H1 (cell line): ENCODE results near the gene OPCML. TPM values are rescaled to one million over a fixed set of nuclear protein-coding genes. Genes with fewer than 3 reads are reported as not detected.

ENCODE experiments used
- CTCF ChIA-PET: fragments of 300-600 bp; sonication (Branson Sonifier 250); formaldehyde crosslinking; loops from one replicate; lab custom pipeline; 2021; ENCODE audit not compliant: partially characterized antibody; lab: Charles Lee
- POLR2A ChIA-PET: fragments of 300-600 bp; sonication (Branson Sonifier 250); formaldehyde crosslinking; loops from one replicate; lab custom pipeline; 2021; ENCODE audit warnings: inconsistent platforms; ENCODE audit not compliant: partially characterized antibody; lab: Charles Lee
- DNase-seq, 2 experiments: peaks; one replicate each; pipeline versions ENCODE4 v3.0.0 to v3.0.0-alpha.2; 2010 to 2022; ENCODE audit warnings: low spot score in 2 of 2, low read depth in 1 of 2, mixed read lengths in 1 of 2
- FAIRE-seq: peaks from 2 replicates; lab custom pipeline; 2011; peaks lifted over from hg19 to GRCh38; lab: Jason Lieb, UNC
- H2AFZ ChIP-seq: 2 replicates; pipeline ENCODE4 v1.8.1; 2012; ENCODE audit warnings: low read length, inconsistent platforms
- H2AK5ac ChIP-seq: 2 replicates; pipeline ENCODE4 v1.6.1; 2013; ENCODE audit warnings: low read depth, low read length
- H2BK120ac ChIP-seq: replicated peaks from 2 replicates; pipeline ENCODE3; 2013; ENCODE audit warnings: low read depth, low read length, inconsistent platforms
- H2BK12ac ChIP-seq: 2 replicates; pipeline ENCODE4 v1.6.1; 2013; ENCODE audit warnings: low read depth, low read length
- H2BK15ac ChIP-seq: 2 replicates; pipeline ENCODE4 v1.6.1; 2013; ENCODE audit warnings: low read length
- H2BK20ac ChIP-seq: 2 replicates; pipeline ENCODE4 v1.6.1; 2013; ENCODE audit warnings: low read length
- H2BK5ac ChIP-seq: 2 replicates; pipeline ENCODE4 v1.6.1; 2013; ENCODE audit warnings: low read depth, low read length
- H3K14ac ChIP-seq: 2 replicates; pipeline ENCODE4 v1.6.1; 2013; ENCODE audit warnings: inconsistent platforms; ENCODE audit not compliant: insufficient read length
- H3K18ac ChIP-seq: 2 replicates; pipeline ENCODE4 v1.6.1; 2013; ENCODE audit warnings: low read length; ENCODE audit errors: extremely low read depth
- H3K23ac ChIP-seq: 2 replicates; pipeline ENCODE4 v1.6.1; 2013; ENCODE audit warnings: inconsistent platforms; ENCODE audit not compliant: insufficient read length
- H3K23me2 ChIP-seq: 2 replicates; pipeline ENCODE4 v1.6.1; 2013; ENCODE audit warnings: low read depth, low read length
- H3K27ac ChIP-seq: 2 replicates; pipeline ENCODE4 v1.6.1; 2011; ENCODE audit warnings: low read depth, low read length, inconsistent platforms
- H3K27me3 ChIP-seq, 4 experiments: replicated peaks in 1 of 4; 1 replicate in 1 of 4; 2 replicates in 3 of 4; pipeline versions ENCODE4 v1.6.1 to v1.8.1; 2011 to 2013; ENCODE audit warnings: low read length in 3 of 4, mild to moderate bottlenecking in 3 of 4, inconsistent platforms in 2 of 4, mixed read lengths in 2 of 4, moderate library complexity in 1 of 4; ENCODE audit not compliant: control insufficient read depth in 3 of 4, insufficient read depth in 3 of 4; ENCODE audit errors: extremely low read depth in 1 of 4
- H3K36me3 ChIP-seq, 4 experiments: 2 replicates each; pipeline versions ENCODE4 v1.6.1 to v1.8.1; 2011 to 2013; ENCODE audit warnings: mild to moderate bottlenecking in 4 of 4, low read length in 3 of 4, moderate library complexity in 2 of 4, control low read depth in 1 of 4, inconsistent platforms in 1 of 4; ENCODE audit not compliant: insufficient read depth in 4 of 4, control insufficient read depth in 2 of 4
- H3K4ac ChIP-seq: replicated peaks from 2 replicates; pipeline ENCODE3; 2013; ENCODE audit warnings: low read length, low read depth, mixed read lengths, inconsistent platforms; ENCODE audit not compliant: insufficient read length
- H3K4me1 ChIP-seq, 4 experiments: replicated peaks in 1 of 4; 1 replicate in 1 of 4; 2 replicates in 3 of 4; pipeline versions ENCODE4 v1.6.1 to v1.8.1; 2011 to 2013; ENCODE audit warnings: low read length in 3 of 4, inconsistent platforms in 2 of 4, mixed read lengths in 1 of 4; ENCODE audit not compliant: insufficient read depth in 4 of 4, control insufficient read depth in 3 of 4
- H3K4me2 ChIP-seq, 2 experiments: 2 replicates each; pipeline versions ENCODE4 v1.6.1 to v1.8.1; 2011 to 2013; ENCODE audit warnings: low read depth in 2 of 2, low read length in 2 of 2, control low read depth in 1 of 2, inconsistent platforms in 1 of 2, mild to moderate bottlenecking in 1 of 2; ENCODE audit not compliant: insufficient read depth in 1 of 2
- H3K4me3 ChIP-seq, 4 experiments: fragments of 200-600, 300-600 bp in 1 of 4; sonication (generic), shearing (Covaris generic), sonication (Bioruptor Twin) in 1 of 4; 2 replicates each; pipeline versions ENCODE4 v1.5.1 to v1.8.1; 2011 to 2016; ENCODE audit warnings: low read length in 4 of 4, low read depth in 3 of 4, control low read depth in 2 of 4, inconsistent platforms in 2 of 4, mild to moderate bottlenecking in 2 of 4, mixed read lengths in 1 of 4, moderate library complexity in 1 of 4; ENCODE audit not compliant: insufficient read depth in 2 of 4; ENCODE audit errors: extremely low read depth in 1 of 4
- H3K56ac ChIP-seq: replicated peaks from 2 replicates; pipeline ENCODE3; 2013; ENCODE audit warnings: low read depth, mild to moderate bottlenecking, mixed read lengths, low read length, inconsistent platforms; ENCODE audit not compliant: insufficient read length
- H3K79me1 ChIP-seq: 2 replicates; pipeline ENCODE4 v1.6.1; 2013; ENCODE audit warnings: low read depth, low read length, control low read depth
- H3K79me2 ChIP-seq, 2 experiments: 2 replicates each; pipeline versions ENCODE4 v1.6.1 to v1.8.1; 2012 to 2013; ENCODE audit warnings: low read length in 2 of 2, mild to moderate bottlenecking in 2 of 2, inconsistent platforms in 1 of 2; ENCODE audit not compliant: insufficient read depth in 2 of 2, control insufficient read depth in 1 of 2
- H3K9ac ChIP-seq, 4 experiments: replicated peaks in 1 of 4; 1 replicate in 1 of 4; 2 replicates in 3 of 4; pipeline versions ENCODE4 v1.6.1 to v1.8.1; 2011 to 2013; ENCODE audit warnings: low read depth in 3 of 4, low read length in 3 of 4, control low read depth in 2 of 4, mild to moderate bottlenecking in 2 of 4, moderate library complexity in 2 of 4, inconsistent platforms in 1 of 4; ENCODE audit errors: extremely low read depth in 1 of 4
- H3K9me3 ChIP-seq, 2 experiments: 2 replicates each; pipeline versions ENCODE4 v1.6.1 to v1.8.1; 2012 to 2013; ENCODE audit warnings: mild to moderate bottlenecking in 2 of 2, moderate library complexity in 2 of 2, control low read depth in 1 of 2, inconsistent platforms in 1 of 2, low read depth in 1 of 2, low read length in 1 of 2, mixed read lengths in 1 of 2; ENCODE audit not compliant: insufficient read depth in 2 of 2
- H4K20me1 ChIP-seq, 2 experiments: replicated peaks in 1 of 2; 2 replicates each; pipeline versions ENCODE3 to v1.8.1; 2011 to 2013; ENCODE audit warnings: inconsistent platforms in 2 of 2, low read length in 2 of 2, mild to moderate bottlenecking in 1 of 2; ENCODE audit not compliant: insufficient read depth in 2 of 2, control insufficient read depth in 1 of 2
- H4K5ac ChIP-seq: 2 replicates; pipeline ENCODE4 v1.6.1; 2013; ENCODE audit warnings: low read length, low read depth, mixed read lengths, inconsistent platforms; ENCODE audit not compliant: insufficient read length
- H4K8ac ChIP-seq: 2 replicates; pipeline ENCODE4 v1.8.0; 2013; ENCODE audit warnings: mild to moderate bottlenecking, moderate library complexity, low read length, inconsistent platforms; ENCODE audit not compliant: insufficient read depth; ENCODE audit errors: extremely low read depth
- H4K91ac ChIP-seq: replicated peaks from 2 replicates; pipeline ENCODE3; 2013; ENCODE audit warnings: low read length, mixed read lengths, inconsistent platforms; ENCODE audit not compliant: insufficient read length
- WGBS, 2 experiments: shearing (Covaris generic) in 1 of 2; methylation state at CpG; one replicate each; pipeline versions ENCODE4 v1.1.6 to v1.1.7; 2013 to 2015; ENCODE audit warnings: low lambda C conversion rate in 2 of 2, mixed read lengths in 2 of 2, inconsistent platforms in 1 of 2, low coverage in 1 of 2, missing lambda C conversion rate in 1 of 2; ENCODE audit not compliant: insufficient replicate concordance in 2 of 2, insufficient coverage in 1 of 2, insufficient read length in 1 of 2; ENCODE audit errors: extremely low coverage in 1 of 2, missing lambda C conversion rate in 1 of 2; 5-methylcytosine and 5-hydroxymethylcytosine counted together
- polyA plus RNA-seq, 7 experiments: library from polyadenylated mRNA; depleted of rRNA in 3 of 7; stranded (reverse) in 5 of 7; unstranded in 2 of 7; fragments of >200 nt in 5 of 7; fragments of 200-250 nt in 2 of 7; gene quantifications; 1 replicate in 5 of 7; 2 replicates in 1 of 7; 4 replicates in 1 of 7; pipeline versions ENCODE4 v1.2.1 to v1.2.3, GENCODE V29; 2011 to 2013; ENCODE audit warnings: missing spikeins in 2 of 7, mixed read lengths in 2 of 7
- total RNA-seq: library from RNA; stranded (reverse); fragmentation: NEBNext Ultra II Directional; extraction: Animal tissue kit (Norgen Biotek cat#: 25700); gene quantifications from 2 replicates; pipeline ENCODE4 v1.2.1, GENCODE V29; 2021

Gene OPCML
- total and polyA plus RNA-seq, 2 of the 8 experiments (the other 6 are each of a cell fraction or from before 2014, with no cell fraction given), result 2.3 to 3.1 TPM

DNA sequence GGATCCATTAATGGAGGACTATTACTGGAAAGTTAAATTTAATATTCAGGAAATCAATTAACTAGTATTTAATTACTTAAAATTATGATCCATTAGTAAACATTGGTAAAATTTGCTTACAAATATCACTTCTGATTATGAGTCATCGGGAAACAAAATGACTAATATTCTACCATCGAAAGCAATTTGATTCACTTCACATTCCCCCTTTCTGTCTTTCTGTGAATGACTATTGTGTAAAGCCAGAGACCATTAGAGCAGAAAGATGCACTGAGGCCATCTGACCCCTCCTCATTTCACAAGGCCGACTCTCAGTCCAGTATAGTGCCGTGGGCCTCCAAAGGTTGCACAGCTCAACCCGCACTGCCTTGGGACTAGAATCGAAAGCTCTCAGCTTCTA lies 619.0 kb downstream of the OPCML start:
- 93% methylated on average over 6 of the region's 6 CpGs; no CpG with 5 or more reads in 1 of the 2 experiments for WGBS, 2 experiments
- Histone ChIP-seq H2BK5ac (no peak overlapping the region), H3K79me2 (no peaks in the 10 kb centered on the region), H3K79me1 (no peaks in the 10 kb centered on the region), H3K9me3 (no peaks in the 10 kb centered on the region), H3K4me2 (no peak overlapping the region), H2AK5ac (no peak overlapping the region), H3K27ac (no peak overlapping the region), H3K18ac (no peak overlapping the region), H2BK15ac (no peak overlapping the region), H3K4me3 (no peak overlapping the region), H3K4me1 (peaks cover 0 to 4% (median 0%) of the 10 kb centered on the region in 4 experiments; a peak in 1 of 7 replicates), H4K5ac (no peak overlapping the region), H3K23me2 (no peaks in the 10 kb centered on the region), H3K27me3 (no peaks in the 10 kb centered on the region), H4K20me1 (no peaks in the 10 kb centered on the region), H3K36me3 (no peaks in the 10 kb centered on the region), H3K9ac (no peak overlapping the region), H2BK12ac (no peak overlapping the region), H3K14ac (no peak overlapping the region), H3K23ac (no peak overlapping the region), H2AFZ (no peak overlapping the region), H3K56ac (no peak overlapping the region), H4K91ac (no peak overlapping the region), H4K8ac (no peak overlapping the region; the same call in 1 of the 2 replicates), H2BK120ac (no peak overlapping the region), H3K4ac (no peak overlapping the region), H2BK20ac (no peak overlapping the region)
- POLR2A ChIA-PET, result no interaction called here
- no peak for DNase-seq
- no peak for FAIRE-seq
- CTCF ChIA-PET, result interaction anchor here (0.6 to 0.9 kb wide), 3 partner anchors 16 to 620 kb away, joined by 3 to 4 read pairs (median 4); no protein-coding TSS in a partner anchor
